ENCODE data around the gene RNF217.
"Not testable (repeated sequence)": the region's sequence is repeated elsewhere in the genome, so short reads cannot be mapped to it uniquely, and the experiment has no call there.

RNF217 gene

DNA sequence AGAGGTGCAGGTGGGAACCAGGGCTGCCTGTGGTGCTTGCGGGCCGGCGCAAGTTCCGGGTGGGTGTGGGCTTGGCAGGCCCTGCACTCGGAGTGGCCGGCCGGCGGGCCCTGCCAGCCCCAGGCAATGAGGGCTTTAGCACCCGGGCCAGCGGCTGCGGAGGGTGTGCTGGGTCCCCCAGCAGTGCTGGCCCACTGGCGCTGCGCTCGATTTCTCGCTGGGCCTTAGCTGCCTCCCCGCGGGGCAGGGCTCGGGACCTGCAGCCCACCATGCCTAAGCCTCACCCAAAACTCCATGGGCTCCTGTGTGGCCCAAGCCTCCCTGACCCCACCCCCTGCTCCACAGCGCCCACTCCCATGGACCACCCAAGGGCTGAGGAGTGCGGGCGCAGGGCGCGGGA is 163.6 kb downstream of the RNF217 start:
- not testable (repeated sequence) for H3K9me3 ChIP-seq (ENCODE audit: control insufficient read depth, low read length); H2AK5ac ChIP-seq (ENCODE audit: low read length, severe bottlenecking); H3K4me1 ChIP-seq (ENCODE audit: control insufficient read depth, insufficient read depth, low read depth, low read length); H4K91ac ChIP-seq (ENCODE audit: low read length); H3K4me3 ChIP-seq (ENCODE audit: insufficient read depth in 1 of 2, low read depth in 1 of 2, low read length in 2 of 2); H2BK15ac ChIP-seq (ENCODE audit: low read depth, poor library complexity, severe bottlenecking); H4K8ac ChIP-seq (ENCODE audit: low read length); H2BK5ac ChIP-seq (ENCODE audit: low read depth, low read length, poor library complexity, severe bottlenecking); H3K9ac ChIP-seq (ENCODE audit: low read length); DNase-seq; H3K36me3 ChIP-seq (ENCODE audit: control insufficient read depth in 1 of 2, insufficient read depth in 2 of 2, low read depth in 1 of 2, low read length in 2 of 2); H3K27ac ChIP-seq (ENCODE audit: low read length, poor library complexity, severe bottlenecking); H3K27me3 ChIP-seq (ENCODE audit: control insufficient read depth in 1 of 2, insufficient read depth in 1 of 2, low read length in 2 of 2); H2BK12ac ChIP-seq (ENCODE audit: low read length in 2 of 2); H3K14ac ChIP-seq (ENCODE audit: low read length in 2 of 2); H2BK120ac ChIP-seq (ENCODE audit: low read depth, low read length); H3K4ac ChIP-seq (ENCODE audit: low read depth in 1 of 2, low read length in 2 of 2); H3K4me2 ChIP-seq (ENCODE audit: low read length, poor library complexity, severe bottlenecking); H3K18ac ChIP-seq (ENCODE audit: low read depth in 1 of 2, low read length in 2 of 2); H2AFZ ChIP-seq (ENCODE audit: low read depth, low read length); H3K79me1 ChIP-seq (replicated peaks; ENCODE audit: low read length, poor library complexity, severe bottlenecking); H3K23ac ChIP-seq (ENCODE audit: low read length in 2 of 2)
- 98% methylated on average over 11 of the region's 23 CpGs for WGBS

DNA sequence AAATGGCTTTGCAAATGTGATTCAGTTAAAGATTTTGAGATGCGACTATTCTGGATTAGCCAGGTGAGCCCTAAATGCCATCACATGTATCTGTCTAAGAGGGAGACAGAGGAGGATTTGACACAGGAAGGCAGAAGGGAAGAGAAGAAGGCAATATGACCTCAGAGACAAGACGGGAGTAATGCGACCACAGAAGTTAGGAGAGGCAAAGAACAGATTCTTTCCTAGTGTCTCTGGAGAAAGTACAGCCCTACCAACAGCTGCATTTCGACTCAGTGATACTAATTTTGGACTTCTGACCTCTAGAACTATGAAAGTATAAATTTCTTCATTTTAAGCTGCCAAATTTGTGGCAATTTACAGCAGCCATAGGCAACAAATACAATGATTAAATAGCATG is 167.1 kb downstream of the RNF217 start:
- Histone ChIP-seq H3K4me2 (ENCODE audit: low read length, poor library complexity, severe bottlenecking) (no peak overlapping the region), H2AK5ac (ENCODE audit: low read length, severe bottlenecking) (no peak overlapping the region), H3K36me3 (ENCODE audit: control insufficient read depth in 1 of 2, insufficient read depth in 2 of 2, low read depth in 1 of 2, low read length in 2 of 2) (no peaks in the 10 kb centered on the region), H3K27me3 (ENCODE audit: control insufficient read depth in 1 of 2, insufficient read depth in 1 of 2, low read length in 2 of 2) (no peaks in the 10 kb centered on the region), H2BK120ac (ENCODE audit: low read depth, low read length) (no peak overlapping the region), H2BK15ac (ENCODE audit: low read depth, poor library complexity, severe bottlenecking) (no peak overlapping the region), H3K18ac (ENCODE audit: low read depth in 1 of 2, low read length in 2 of 2) (no peak overlapping the region), H3K14ac (ENCODE audit: low read length in 2 of 2) (no peak overlapping the region), H3K4ac (ENCODE audit: low read depth in 1 of 2, low read length in 2 of 2) (no peak overlapping the region), H4K91ac (ENCODE audit: low read length) (no peak overlapping the region), H3K79me1 (replicated peaks; ENCODE audit: low read length, poor library complexity, severe bottlenecking) (no peaks in the 10 kb centered on the region), H2BK5ac (ENCODE audit: low read depth, low read length, poor library complexity, severe bottlenecking) (no peak overlapping the region), H3K9ac (ENCODE audit: low read length) (no peak overlapping the region), H2AFZ (ENCODE audit: low read depth, low read length) (no peak overlapping the region), H3K23ac (ENCODE audit: low read length in 2 of 2) (no peak overlapping the region), H2BK12ac (ENCODE audit: low read length in 2 of 2) (no peak overlapping the region), H3K4me3 (ENCODE audit: insufficient read depth in 1 of 2, low read depth in 1 of 2, low read length in 2 of 2) (no peak overlapping the region), H4K8ac (ENCODE audit: low read length) (no peak overlapping the region), H3K9me3 (ENCODE audit: control insufficient read depth, low read length) (no peaks in the 10 kb centered on the region), H3K4me1 (ENCODE audit: control insufficient read depth, insufficient read depth, low read depth, low read length) (no peaks in the 10 kb centered on the region), H3K27ac (ENCODE audit: low read length, poor library complexity, severe bottlenecking) (no peak overlapping the region)
- DNase-seq: no peak
- WGBS: 89% methylated on average over 3 of the region's 4 CpGs

DNA sequence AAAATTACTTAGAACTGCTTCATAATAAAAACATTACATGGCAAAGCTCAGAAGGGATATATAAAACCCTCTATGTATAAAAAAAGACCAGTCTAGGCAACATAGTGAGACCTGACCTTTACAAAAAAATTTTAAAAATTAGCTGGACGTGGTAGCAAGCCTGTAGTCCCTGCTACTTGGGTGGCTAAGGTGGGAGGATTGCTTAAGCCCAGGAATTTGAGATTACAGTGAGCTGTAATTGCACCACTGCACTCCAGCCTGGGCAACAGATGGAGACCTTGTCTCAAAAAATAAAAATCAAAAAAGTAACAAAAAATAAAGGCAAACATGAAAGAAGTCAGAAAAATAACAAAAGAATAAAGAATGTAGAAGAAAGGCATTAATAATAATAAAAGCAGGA is 169.8 kb downstream of the RNF217 start:
- Histone ChIP-seq H3K4me1 (ENCODE audit: control insufficient read depth, insufficient read depth, low read depth, low read length) (no peaks in the 10 kb centered on the region), H3K27me3 (ENCODE audit: control insufficient read depth in 1 of 2, insufficient read depth in 1 of 2, low read length in 2 of 2) (no peaks in the 10 kb centered on the region), H3K4me3 (ENCODE audit: insufficient read depth in 1 of 2, low read depth in 1 of 2, low read length in 2 of 2) (no peak overlapping the region), H2BK5ac (ENCODE audit: low read depth, low read length, poor library complexity, severe bottlenecking) (no peak overlapping the region), H3K27ac (ENCODE audit: low read length, poor library complexity, severe bottlenecking) (no peak overlapping the region), H3K4ac (ENCODE audit: low read depth in 1 of 2, low read length in 2 of 2) (no peak overlapping the region), H2AK5ac (ENCODE audit: low read length, severe bottlenecking) (no peak overlapping the region), H2BK15ac (ENCODE audit: low read depth, poor library complexity, severe bottlenecking) (no peak overlapping the region), H3K4me2 (ENCODE audit: low read length, poor library complexity, severe bottlenecking) (no peak overlapping the region), H4K91ac (ENCODE audit: low read length) (no peak overlapping the region), H3K79me1 (replicated peaks; ENCODE audit: low read length, poor library complexity, severe bottlenecking) (no peaks in the 10 kb centered on the region), H3K9me3 (ENCODE audit: control insufficient read depth, low read length) (no peaks in the 10 kb centered on the region), H3K23ac (ENCODE audit: low read length in 2 of 2) (no peak overlapping the region), H4K8ac (ENCODE audit: low read length) (no peak overlapping the region), H2BK120ac (ENCODE audit: low read depth, low read length) (no peak overlapping the region), H3K36me3 (ENCODE audit: control insufficient read depth in 1 of 2, insufficient read depth in 2 of 2, low read depth in 1 of 2, low read length in 2 of 2) (no peaks in the 10 kb centered on the region), H2AFZ (ENCODE audit: low read depth, low read length) (no peak overlapping the region), H3K14ac (ENCODE audit: low read length in 2 of 2) (no peak overlapping the region), H3K18ac (ENCODE audit: low read depth in 1 of 2, low read length in 2 of 2) (no peak overlapping the region), H3K9ac (ENCODE audit: low read length) (no peak overlapping the region), H2BK12ac (ENCODE audit: low read length in 2 of 2) (no peak overlapping the region)
- DNase-seq: no peak
- WGBS: 55% methylated on average over 1 of the region's 1 CpG

DNA sequence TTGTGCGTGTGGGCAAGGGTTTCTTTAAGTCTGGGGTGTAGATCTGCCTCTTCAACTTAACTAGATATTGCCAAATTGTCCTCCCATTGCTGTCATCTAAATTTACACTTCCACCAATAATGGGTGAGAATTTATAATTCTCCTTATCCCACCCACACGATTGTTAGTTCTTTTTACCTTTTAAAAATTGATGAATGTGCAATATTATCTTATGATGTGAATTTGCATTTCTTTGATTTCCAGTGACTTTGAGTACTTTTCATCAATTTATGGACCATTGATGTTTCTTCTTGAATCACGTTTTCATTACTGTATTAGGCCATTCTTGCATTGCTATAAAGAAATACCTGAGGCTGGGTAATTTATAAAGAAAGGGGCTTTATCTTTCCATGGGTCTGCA is 174.1 kb downstream of the RNF217 start:
- H2AFZ ChIP-seq (ENCODE audit: low read depth, low read length): no peak overlapping the region
- no peak overlapping the region for H3K23ac ChIP-seq (ENCODE audit: low read length in 2 of 2)
- H3K9me3 ChIP-seq (ENCODE audit: control insufficient read depth, low read length): no peaks in the 10 kb centered on the region
- H2AK5ac ChIP-seq (ENCODE audit: low read length, severe bottlenecking): no peak overlapping the region
- DNase-seq: no peak
- no peak overlapping the region for H3K4me2 ChIP-seq (ENCODE audit: low read length, poor library complexity, severe bottlenecking)
- no peak overlapping the region for H2BK15ac ChIP-seq (ENCODE audit: low read depth, poor library complexity, severe bottlenecking)
- no peak overlapping the region for H2BK12ac ChIP-seq (ENCODE audit: low read length in 2 of 2)
- WGBS: 81% methylated on average over 2 of the region's 3 CpGs
- no peaks in the 10 kb centered on the region for H3K36me3 ChIP-seq (ENCODE audit: control insufficient read depth in 1 of 2, insufficient read depth in 2 of 2, low read depth in 1 of 2, low read length in 2 of 2)
- H2BK5ac ChIP-seq (ENCODE audit: low read depth, low read length, poor library complexity, severe bottlenecking): no peak overlapping the region
- no peak overlapping the region for H3K14ac ChIP-seq (ENCODE audit: low read length in 2 of 2)
- no peak overlapping the region for H4K91ac ChIP-seq (ENCODE audit: low read length)
- no peaks in the 10 kb centered on the region for H3K79me1 ChIP-seq (replicated peaks; ENCODE audit: low read length, poor library complexity, severe bottlenecking)
- H3K4me1 ChIP-seq (ENCODE audit: control insufficient read depth, insufficient read depth, low read depth, low read length): no peaks in the 10 kb centered on the region
- no peak overlapping the region for H3K27ac ChIP-seq (ENCODE audit: low read length, poor library complexity, severe bottlenecking)
- H3K4me3 ChIP-seq (ENCODE audit: insufficient read depth in 1 of 2, low read depth in 1 of 2, low read length in 2 of 2): no peak overlapping the region
- no peak overlapping the region for H3K9ac ChIP-seq (ENCODE audit: low read length)
- H4K8ac ChIP-seq (ENCODE audit: low read length): no peak overlapping the region
- no peak overlapping the region for H2BK120ac ChIP-seq (ENCODE audit: low read depth, low read length)
- H3K27me3 ChIP-seq (ENCODE audit: control insufficient read depth in 1 of 2, insufficient read depth in 1 of 2, low read length in 2 of 2): no peaks in the 10 kb centered on the region
- H3K4ac ChIP-seq (ENCODE audit: low read depth in 1 of 2, low read length in 2 of 2): no peak overlapping the region
- no peak overlapping the region for H3K18ac ChIP-seq (ENCODE audit: low read depth in 1 of 2, low read length in 2 of 2)
